A549 (cell line): ENCODE measurements around the gene SWI5. TPM values are rescaled to one million over a fixed set of nuclear protein-coding genes. Genes with fewer than 3 reads are reported as not detected.

Experiments used
- ATAC-seq, 2 experiments: fragments of 200-7000 bp in 1 of 2; fragments of >200 bp in 1 of 2; cut with Nextera tagmentation in 1 of 2; cut with Tn5 transposase in 1 of 2; 3 replicates each; pipeline versions ENCODE4 v1.8.0 to v1.9.1; 2018 to 2020; ENCODE audit warnings: mild to moderate bottlenecking in 1 of 2, moderate library complexity in 1 of 2
- CTCF ChIA-PET: fragments of 300-600 bp; sonication (Branson Sonifier 250); formaldehyde crosslinking; extraction: SDS; loops from one replicate; lab custom pipeline; 2021; ENCODE audit warnings: antibody characterized with exemption, inconsistent platforms; lab: Yijun Ruan, JAX
- POLR2A ChIA-PET: fragments of 350-600 bp; formaldehyde crosslinking; extraction: SDS; loops from one replicate; lab custom pipeline; 2021; ENCODE audit warnings: antibody characterized with exemption, inconsistent platforms; lab: Yijun Ruan, JAX
- DNase-seq, 2 experiments: peaks; one replicate each; pipeline versions ENCODE4 v3.0.0 to v3.0.0-alpha.2; 2011 to 2016; ENCODE audit warnings: low read depth in 1 of 2, low spot score in 1 of 2
- FAIRE-seq: peaks from 2 replicates; lab custom pipeline; 2011; peaks lifted over from hg19 to GRCh38; lab: Jason Lieb, UNC
- H3K27ac ChIP-seq, 2 experiments: fragments of >200 bp; sonication (Bioruptor Twin); formaldehyde crosslinking; 3 replicates each; pipeline ENCODE4 v1.5.1; 2016 to 2017
- H3K4me1 ChIP-seq: fragments of >200 bp; sonication (Bioruptor Twin); formaldehyde crosslinking; 3 replicates; pipeline ENCODE4 v1.6.1; 2016
- H3K4me2 ChIP-seq: fragments of >200 bp; sonication (Bioruptor Twin); formaldehyde crosslinking; 3 replicates; pipeline ENCODE4 v1.6.1; 2016
- H3K4me3 ChIP-seq: fragments of >200 bp; sonication (Bioruptor Twin); formaldehyde crosslinking; 3 replicates; pipeline ENCODE4 v1.5.1; 2016
- H3K9me3 ChIP-seq: fragments of >200 bp; sonication (Bioruptor Twin); formaldehyde crosslinking; 3 replicates; pipeline ENCODE4 v1.6.1; 2016
- ATOH8 ChIP-seq: fragments of 250-450 bp; sonication (Bioruptor Pico); IDR thresholded peaks from 2 replicates; pipeline ENCODE4 v1.5.0; 2020; ENCODE audit warnings: low read depth, mild to moderate bottlenecking, moderate library complexity
- BCL3 ChIP-seq: fragments of >200 bp; sonication (Bioruptor Twin); formaldehyde crosslinking; IDR thresholded peaks from 3 replicates; pipeline ENCODE4 v1.6.1; 2016
- CHD4 ChIP-seq: fragments of 200-600 bp; sonication (generic); IDR thresholded peaks from 2 replicates; pipeline ENCODE4 v1.6.1; 2016; ENCODE audit warnings: antibody characterized with exemption, mild to moderate bottlenecking, borderline replicate concordance
- ESRRA ChIP-seq: fragments of 150-350 bp; IDR thresholded peaks from 2 replicates; pipeline ENCODE4 v1.6.1; 2014; ENCODE audit warnings: mild to moderate bottlenecking, low read length, borderline replicate concordance
- FOSB ChIP-seq: fragments of 250-450 bp; sonication (Bioruptor Pico); IDR thresholded peaks from 2 replicates; pipeline ENCODE4 v1.5.0; 2020; ENCODE audit warnings: mild to moderate bottlenecking, moderate library complexity
- FOSL2 ChIP-seq, 2 experiments: fragments of 450-650 bp in 1 of 2; fragments of >200 bp in 1 of 2; sonication (Bioruptor Twin) in 1 of 2; formaldehyde crosslinking; IDR thresholded peaks; 2 replicates each; pipeline versions ENCODE4 v1.5.0 to v1.6.1; 2016 to 2020; ENCODE audit warnings: mild to moderate bottlenecking in 1 of 2, moderate library complexity in 1 of 2
- FOXS1 ChIP-seq: fragments of 250-450 bp; sonication (Bioruptor Pico); IDR thresholded peaks from 2 replicates; pipeline ENCODE4 v1.5.0; 2020; ENCODE audit warnings: mild to moderate bottlenecking, moderate library complexity
- HDAC2 ChIP-seq: fragments of 200-600 bp; sonication (generic); IDR thresholded peaks from 2 replicates; pipeline ENCODE4 v1.6.1; 2016
- HOXA7 ChIP-seq: fragments of 250-450 bp; sonication (Bioruptor Pico); IDR thresholded peaks from 2 replicates; pipeline ENCODE4 v1.5.0; 2020; ENCODE audit warnings: mild to moderate bottlenecking, moderate library complexity
- HOXB13 ChIP-seq: fragments of 250-450 bp; sonication (Bioruptor Pico); IDR thresholded peaks from 2 replicates; pipeline ENCODE4 v1.5.0; 2020; ENCODE audit warnings: low read depth, mild to moderate bottlenecking, moderate library complexity
- MAZ ChIP-seq: fragments of 150-350 bp; IDR thresholded peaks from 2 replicates; pipeline ENCODE4 v1.6.1; 2014; ENCODE audit warnings: antibody characterized with exemption, low read depth, low read length, borderline replicate concordance
- PBX3 ChIP-seq: IDR thresholded peaks from 2 replicates; pipeline ENCODE4 v1.6.1; 2012
- PHF8 ChIP-seq: fragments of 200-600 bp; sonication (generic); IDR thresholded peaks from 2 replicates; pipeline ENCODE4 v1.6.1; 2016; ENCODE audit warnings: low read depth, mild to moderate bottlenecking, antibody characterized with exemption, moderate library complexity, borderline replicate concordance
- POLR2A ChIP-seq: IDR thresholded peaks from 2 replicates; pipeline ENCODE4 v1.6.1; 2012; ENCODE audit warnings: mild to moderate bottlenecking, low read length
- RAD21 ChIP-seq, 2 experiments: fragments of >200 bp in 1 of 2; sonication (Bioruptor Twin) in 1 of 2; formaldehyde crosslinking in 1 of 2; IDR thresholded peaks in 1 of 2; conservative IDR thresholded peaks in 1 of 2; 2 replicates in 1 of 2; 3 replicates in 1 of 2; pipeline ENCODE4 v1.6.1; 2012 to 2018; ENCODE audit warnings: inconsistent platforms in 1 of 2
- RNF2 ChIP-seq: fragments of 200-600 bp; sonication (generic); IDR thresholded peaks from 2 replicates; pipeline ENCODE4 v1.6.1; 2016; ENCODE audit warnings: low read depth, mild to moderate bottlenecking, antibody characterized with exemption, moderate library complexity, borderline replicate concordance
- SMC3 ChIP-seq: fragments of >200 bp; sonication (Bioruptor Twin); formaldehyde crosslinking; IDR thresholded peaks from 3 replicates; pipeline ENCODE4 v1.6.1; 2018; ENCODE audit warnings: inconsistent platforms
- SREBF2 ChIP-seq: fragments of 450-650 bp; IDR thresholded peaks from 2 replicates; pipeline ENCODE4 v1.6.1; 2014; ENCODE audit warnings: mild to moderate bottlenecking, moderate library complexity
- TP53 ChIP-seq: fragments of 250-450 bp; sonication (Bioruptor Pico); IDR thresholded peaks from 2 replicates; pipeline ENCODE4 v1.5.0; 2021; ENCODE audit warnings: mild to moderate bottlenecking, moderate library complexity
- USF2 ChIP-seq: fragments of 450-650 bp; IDR thresholded peaks from 2 replicates; pipeline ENCODE4 v1.6.1; 2014; ENCODE audit warnings: antibody characterized with exemption
- ZC3H11A ChIP-seq: fragments of 450-650 bp; IDR thresholded peaks from 2 replicates; pipeline ENCODE4 v1.6.1; 2014; ENCODE audit warnings: antibody characterized with exemption, mild to moderate bottlenecking
- WGBS: methylation state at CpG from one replicate; pipeline ENCODE4 v1.1.6; 2017; ENCODE audit errors: missing lambda C conversion rate; 5-methylcytosine and 5-hydroxymethylcytosine counted together
- polyA plus RNA-seq, 4 experiments: library from polyadenylated mRNA; depleted of rRNA in 3 of 4; stranded (reverse); fragments of >200 nt; fragmentation: RNase III in 1 of 4; extraction: RNeasy Plus Mini Kit Qiagen cat#74134 plus additional on column Dnase treatment in 1 of 4; gene quantifications; 2 replicates in 3 of 4; 3 replicates in 1 of 4; pipeline ENCODE4 v1.2.3, GENCODE V29; 2011 to 2017
- TF ChIP-seq, protein P1 (sequence below): IDR thresholded peaks from 2 replicates; pipeline ENCODE4 v1.6.1; 2012; ENCODE audit warnings: low read depth, borderline replicate concordance
- TF ChIP-seq, protein P2 (sequence below): fragments of 250-450 bp; sonication (Bioruptor Pico); IDR thresholded peaks from 2 replicates; pipeline ENCODE4 v1.5.0; 2021; ENCODE audit warnings: mild to moderate bottlenecking, moderate library complexity, borderline replicate concordance
- TF ChIP-seq, protein P3 (sequence below): fragments of >200 bp; sonication (Bioruptor Twin); formaldehyde crosslinking; IDR thresholded peaks from 2 replicates; pipeline ENCODE4 v1.6.1; 2016

SWI5 gene
- polyA plus RNA-seq, 2 of the 4 experiments (the other 2 are of a cell fraction) = 45.3 to 66.8 TPM

GRCh38 chr9:128310461-128310860 lies 34.4 kb downstream of the SWI5 start:
- ATAC-seq (no peak), FAIRE-seq (no peak), DNase-seq (no peak)
- Histone ChIP-seq H3K9me3 (no peaks in the 10 kb centered on the region), H3K4me3 (no peak overlapping the region), H3K4me2 (no peak overlapping the region), H3K27ac (peak overlapping the region in 1 of 2 experiments; percentile 20; a peak in 2 of 6 replicates), H3K4me1 (peaks cover 30% of the 10 kb centered on the region)
- TF ChIP-seq POLR2A = no peak
- TF ChIP-seq HOXA7 = no peak
- no peak for TF ChIP-seq ESRRA
- no peak for TF ChIP-seq TP53
- no peak for TF ChIP-seq HOXB13 (CRISPR knock-in tag)
- no peak for TF ChIP-seq FOXS1 (CRISPR knock-in tag)
- TF ChIP-seq CHD4 = no peak
- TF ChIP-seq PBX3 = no peak
- no peak for TF ChIP-seq FOSB
- TF ChIP-seq USF2 = no peak
- no peak for TF ChIP-seq RAD21 (conservative IDR thresholded peaks at IDR 0.05 in 1 of 2, IDR thresholded peaks at IDR 0.05 in 1 of 2)
- TF ChIP-seq, protein P1, sequence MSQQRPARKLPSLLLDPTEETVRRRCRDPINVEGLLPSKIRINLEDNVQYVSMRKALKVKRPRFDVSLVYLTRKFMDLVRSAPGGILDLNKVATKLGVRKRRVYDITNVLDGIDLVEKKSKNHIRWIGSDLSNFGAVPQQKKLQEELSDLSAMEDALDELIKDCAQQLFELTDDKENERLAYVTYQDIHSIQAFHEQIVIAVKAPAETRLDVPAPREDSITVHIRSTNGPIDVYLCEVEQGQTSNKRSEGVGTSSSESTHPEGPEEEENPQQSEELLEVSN = no peak
- CTCF ChIA-PET = interaction anchor here (0.8 to 8.9 kb wide), 10 partner anchors 10 to 52 kb away, joined by 3 to 97 read pairs (median 6); partner anchors contain the start of gene TRUB2
- POLR2A ChIA-PET = no interaction called here
- WGBS = 96% methylated on average over 10 of the region's 10 CpGs

- no peak for ATAC-seq
- CTCF ChIA-PET = interaction anchor here (0.7 to 3.7 kb wide), 3 partner anchors 20 to 55 kb away, joined by 3 to 30 read pairs (median 8); no protein-coding TSS in a partner anchor
- 89% methylated on average over 4 of the region's 4 CpGs for WGBS
Observed at GRCh38 chr9:128314697-128315096, 38.6 kb downstream of the SWI5 start.

GRCh38 chr9:128316421-128316820 lies 40.3 kb downstream of the SWI5 start:
- WGBS = 86% methylated on average over 9 of the region's 9 CpGs
- DNase-seq (no peak), ATAC-seq (peak in 1 of 2 experiments; percentile 35; a peak in 3 of 6 replicates), FAIRE-seq (no peak)
- no peaks in the 10 kb centered on the region for H3K9me3 ChIP-seq
- no peak overlapping the region for H3K27ac ChIP-seq
- H3K4me1 ChIP-seq = peaks cover 8% of the 10 kb centered on the region
- no peak overlapping the region for H3K4me3 ChIP-seq
- no peak overlapping the region for H3K4me2 ChIP-seq
- CTCF ChIA-PET = interaction anchor here (0.6 to 3.7 kb wide), 2 partner anchors 21 to 326 kb away, joined by 3 to 30 read pairs; no protein-coding TSS in a partner anchor
- POLR2A ChIA-PET = interaction anchor here (0.5 kb wide), 1 partner anchor 117 kb away, joined by 3 read pairs; no protein-coding TSS in a partner anchor
- no peak for TF ChIP-seq PHF8
- no peak for TF ChIP-seq FOSL2 (IDR thresholded peaks at IDR 0.05)
- TF ChIP-seq FOSL2 (CRISPR knock-in tag; IDR thresholded peaks at IDR 0.05) = no peak
- TF ChIP-seq MAZ = no peak
- no peak for TF ChIP-seq PBX3
- no peak for TF ChIP-seq BCL3
- no peak for TF ChIP-seq SMC3
- TF ChIP-seq USF2 = no peak
- TF ChIP-seq, protein P2, sequence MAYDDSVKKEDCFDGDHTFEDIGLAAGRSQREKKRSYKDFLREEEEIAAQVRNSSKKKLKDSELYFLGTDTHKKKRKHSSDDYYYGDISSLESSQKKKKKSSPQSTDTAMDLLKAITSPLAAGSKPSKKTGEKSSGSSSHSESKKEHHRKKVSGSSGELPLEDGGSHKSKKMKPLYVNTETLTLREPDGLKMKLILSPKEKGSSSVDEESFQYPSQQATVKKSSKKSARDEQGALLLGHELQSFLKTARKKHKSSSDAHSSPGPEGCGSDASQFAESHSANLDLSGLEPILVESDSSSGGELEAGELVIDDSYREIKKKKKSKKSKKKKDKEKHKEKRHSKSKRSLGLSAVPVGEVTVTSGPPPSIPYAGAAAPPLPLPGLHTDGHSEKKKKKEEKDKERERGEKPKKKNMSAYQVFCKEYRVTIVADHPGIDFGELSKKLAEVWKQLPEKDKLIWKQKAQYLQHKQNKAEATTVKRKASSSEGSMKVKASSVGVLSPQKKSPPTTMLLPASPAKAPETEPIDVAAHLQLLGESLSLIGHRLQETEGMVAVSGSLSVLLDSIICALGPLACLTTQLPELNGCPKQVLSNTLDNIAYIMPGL = no peak

More at GRCh38 chr9:128314697-128315096, 38.6 kb downstream of the SWI5 start:
- no peak for DNase-seq
- no peak overlapping the region for H3K27ac ChIP-seq
- FAIRE-seq = no peak
- H3K4me3 ChIP-seq = no peak overlapping the region
- H3K4me1 ChIP-seq = peaks cover 4% of the 10 kb centered on the region; the same call in 1 of the 3 replicates
- no peak for TF ChIP-seq MAZ
- TF ChIP-seq SREBF2 = no peak
- TF ChIP-seq ZC3H11A = no peak
- no peak for TF ChIP-seq ATOH8 (CRISPR knock-in tag)
- no peak for TF ChIP-seq FOSB
- TF ChIP-seq, protein P3, sequence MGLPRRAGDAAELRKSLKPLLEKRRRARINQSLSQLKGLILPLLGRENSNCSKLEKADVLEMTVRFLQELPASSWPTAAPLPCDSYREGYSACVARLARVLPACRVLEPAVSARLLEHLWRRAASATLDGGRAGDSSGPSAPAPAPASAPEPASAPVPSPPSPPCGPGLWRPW = no peak
- TF ChIP-seq SMC3 = no peak
- no peak for TF ChIP-seq FOXS1 (CRISPR knock-in tag)
- TF ChIP-seq RNF2 = no peak
- no peak for TF ChIP-seq HDAC2
- no peaks in the 10 kb centered on the region for H3K9me3 ChIP-seq
- POLR2A ChIA-PET = no interaction called here
- no peak overlapping the region for H3K4me2 ChIP-seq
